Upper lobe of left lung (tissue), 4 donors: ENCODE results near the gene ANKRD36.
"Not testable (repeated sequence)": the region's sequence is repeated elsewhere in the genome, so short reads cannot be mapped to it uniquely, and the experiment has no call there.

Experiments used
- CTCF ChIP-seq, 6 experiments: fragments of 450-650 bp in 4 of 6; fragments of 200-600 bp in 2 of 6; sonication (generic) in 2 of 6; IDR thresholded peaks; one replicate each; pipeline ENCODE4 v1.5.1; 2016 to 2019; ENCODE audit warnings: antibody characterized with exemption in 6 of 6
- EP300 ChIP-seq, 4 donors: sonication (generic); formaldehyde crosslinking; IDR thresholded peaks; one replicate each; pipeline ENCODE4 v1.5.1; 2017; ENCODE audit warnings: antibody characterized with exemption in 4 of 4, control low read depth in 2 of 4
- POLR2A ChIP-seq, 4 donors: fragments of 450-650 bp; IDR thresholded peaks; one replicate each; pipeline ENCODE4 v1.5.1; 2016 to 2017; ENCODE audit warnings: antibody characterized with exemption in 4 of 4, mild to moderate bottlenecking in 2 of 4
- POLR2AphosphoS5 ChIP-seq, 2 donors: sonication (generic); formaldehyde crosslinking; IDR thresholded peaks; one replicate each; pipeline ENCODE4 v1.5.1; 2017; ENCODE audit warnings: antibody characterized with exemption in 2 of 2

GRCh38 chr2:97068722-97069121 lies 44.2 kb upstream of the ANKRD36 start:
- not testable (repeated sequence) for TF ChIP-seq CTCF, EP300, POLR2A, POLR2AphosphoS5 (IDR thresholded peaks at IDR 0.05)
